Adrenal gland (tissue), 12 donors: ENCODE results near the gene RAD51B. TPM values are rescaled to one million over a fixed set of nuclear protein-coding genes. Genes with fewer than 3 reads are reported as not detected.

Source experiments
- DNase-seq, 7 donors: peaks; one replicate each; pipeline ENCODE4 v3.0.0-alpha.2; 2019 to 2020
- H3K27ac ChIP-seq, 5 donors: fragments of 200-600 bp; sonication (generic) in 4 of 5; 1 replicate in 3 of 5; 2 replicates in 2 of 5; pipeline versions ENCODE4 v1.5.1 to v1.8.0; 2016 to 2020; ENCODE audit warnings: mild to moderate bottlenecking in 1 of 5
- H3K27me3 ChIP-seq: fragments of 200-600 bp; 2 replicates; pipeline ENCODE4 v1.8.0; 2021
- H3K36me3 ChIP-seq, 2 donors: fragments of 200-600 bp; replicated peaks in 1 of 2; 1 replicate in 1 of 2; 2 replicates in 1 of 2; pipeline versions ENCODE4 v1.5.1 to v1.8.0; 2018 to 2022
- H3K4me1 ChIP-seq, 2 donors: fragments of 200-600 bp; replicated peaks in 1 of 2; 1 replicate in 1 of 2; 2 replicates in 1 of 2; pipeline versions ENCODE4 v1.5.1 to v1.8.0; 2018 to 2021
- H3K4me3 ChIP-seq, 4 donors: fragments of 200-600 bp; sonication (generic) in 3 of 4; one replicate each; pipeline ENCODE4 v1.5.1; 2016 to 2018
- H3K9me3 ChIP-seq, 3 donors: fragments of 200-600 bp; sonication (generic) in 1 of 3; replicated peaks in 1 of 3; 1 replicate in 2 of 3; 2 replicates in 1 of 3; pipeline versions ENCODE4 v1.5.1 to v1.8.0; 2016 to 2021
- CTCF ChIP-seq, 6 experiments: fragments of 450-650 bp in 4 of 6; fragments of 200-600 bp in 2 of 6; sonication (generic) in 1 of 6; IDR thresholded peaks; 1 replicate in 5 of 6; 2 replicates in 1 of 6; pipeline versions ENCODE4 v1.5.1 to v1.8.0; 2016 to 2021; ENCODE audit warnings: antibody characterized with exemption in 6 of 6, mild to moderate bottlenecking in 2 of 6, moderate library complexity in 1 of 6
- POLR2A ChIP-seq, 2 donors: fragments of 450-650 bp; IDR thresholded peaks; one replicate each; pipeline ENCODE4 v1.6.1; 2017; ENCODE audit warnings: antibody characterized with exemption in 2 of 2, mild to moderate bottlenecking in 2 of 2, moderate library complexity in 1 of 2
- WGBS, 4 donors: extraction: QIAGEN DNeasy Blood & Tissue Kit in 2 of 4; methylation state at CpG; one replicate each; pipeline versions ENCODE4 v1.1.5 to v1.1.7; 2013 to 2017; 5-methylcytosine and 5-hydroxymethylcytosine counted together
- intact Hi-C, 2 donors: fragments of 100-400 bp; cut with DNase I; formaldehyde crosslinking; loops; one replicate each; pipeline versions ENCODE4 v1.14.1 to v1.15.0; 2022 to 2023
- polyA plus RNA-seq, 3 donors: library from polyadenylated mRNA; stranded (reverse); fragments of 200-250 nt in 2 of 3; fragments of 350-450 nt in 1 of 3; fragmentation: Illumina TruSeq in 1 of 3; extraction: RNeasy Lipid Tissue Mini Kit (QIAGEN cat#74804) in 1 of 3; gene quantifications; one replicate each; pipeline ENCODE4 v1.2.3, GENCODE V29; 2013 to 2014
- total RNA-seq, 9 donors: library from RNA; depleted of rRNA in 4 of 9; stranded (reverse); fragments of >200 nt in 4 of 9; fragments of 120-200 nt in 1 of 9; fragmentation: NEBNext Ultra II Directional in 1 of 9; extraction: Animal tissue kit (Norgen Biotek cat#: 25700) in 1 of 9; gene quantifications; one replicate each; pipeline versions ENCODE4 v1.1.0 to v1.2.4, GENCODE V29; 2013 to 2023
- donor health status: healthy with polysubstance abuse.
- donor health status: Bipolar disorder and iron deficiency.
- donor health status: DM: yes; HTN: yes; CAD: no.
- donor health status: DM: no; HTN: no; CAD: no.
- donor health status: DM: no; HTN: no; CAD: no.
- donor health status: DM: yes; HTN: yes; CAD: no.

RAD51B gene
- total and polyA plus RNA-seq, 12 donors = 2.3 to 24.6 (median 12.4) TPM

- WGBS, 4 donors = 90 to 93% (median 91%) methylated on average over 9 of the region's 9 CpGs
Observed at GRCh38 chr14:68312884-68313610, 493.5 kb downstream of the RAD51B start.

GRCh38 chr14:68314642-68315041, 495.1 kb downstream of the RAD51B start:
- no peak overlapping the region for H3K27ac ChIP-seq
- H3K4me1 ChIP-seq = peaks cover 6 to 18% of the 10 kb centered on the region in 2 donors
- TF ChIP-seq POLR2A (IDR thresholded peaks at IDR 0.05) (no peak), CTCF (IDR thresholded peaks at IDR 0.05) (no peak)
- no peak overlapping the region for H3K4me3 ChIP-seq
- H3K9me3 ChIP-seq = no peaks in the 10 kb centered on the region
- no peaks in the 10 kb centered on the region for H3K36me3 ChIP-seq
- H3K27me3 ChIP-seq = no peaks in the 10 kb centered on the region
- DNase-seq = no peak
- WGBS, 4 donors = 68 to 98% (median 89%) methylated on average over 4 of the region's 4 CpGs
- intact Hi-C loops = no loop called here

More at GRCh38 chr14:68312884-68313610, 493.5 kb downstream of the RAD51B start:
- Histone ChIP-seq H3K27me3 (no peaks in the 10 kb centered on the region), H3K36me3 (no peaks in the 10 kb centered on the region), H3K4me3 (no peak overlapping the region), H3K9me3 (no peaks in the 10 kb centered on the region), H3K4me1 (peaks cover 0 to 20% of the 10 kb centered on the region in 2 donors), H3K27ac (no peak overlapping the region)
- no peak for DNase-seq
- intact Hi-C loops = no loop called here
- no peak for TF ChIP-seq POLR2A (IDR thresholded peaks at IDR 0.05)
- TF ChIP-seq CTCF (IDR thresholded peaks at IDR 0.05) = no peak

GRCh38 chr14:68315081-68315480, 495.5 kb downstream of the RAD51B start:
- Histone ChIP-seq H3K9me3 (no peaks in the 10 kb centered on the region), H3K27me3 (no peaks in the 10 kb centered on the region), H3K4me3 (no peak overlapping the region), H3K27ac (no peak overlapping the region), H3K36me3 (no peaks in the 10 kb centered on the region), H3K4me1 (peaks cover 6 to 20% of the 10 kb centered on the region in 2 donors)
- DNase-seq = no peak
- WGBS, 4 donors = 88 to 97% (median 93%) methylated on average over 3 of the region's 3 CpGs
- intact Hi-C loops = no loop called here
- TF ChIP-seq POLR2A (IDR thresholded peaks at IDR 0.05) (no peak), CTCF (IDR thresholded peaks at IDR 0.05) (no peak)

GRCh38 chr14:68316078-68316868, 496.7 kb downstream of the RAD51B start:
- TF ChIP-seq POLR2A (IDR thresholded peaks at IDR 0.05) (no peak), CTCF (IDR thresholded peaks at IDR 0.05) (no peak)
- peaks cover 6 to 20% of the 10 kb centered on the region in 2 donors for H3K4me1 ChIP-seq
- no peak overlapping the region for H3K4me3 ChIP-seq
- H3K9me3 ChIP-seq = no peaks in the 10 kb centered on the region
- intact Hi-C loops = no loop called here
- no peak overlapping the region for H3K27ac ChIP-seq
- DNase-seq = no peak
- no peaks in the 10 kb centered on the region for H3K27me3 ChIP-seq
- 87 to 97% (median 92%) methylated on average over 7 of the region's 7 CpGs for WGBS, 4 donors
- H3K36me3 ChIP-seq = no peaks in the 10 kb centered on the region
